Fibroblast of the aortic adventitia (primary cell): ENCODE results near the gene GTF3C5. TPM values are rescaled to one million over a fixed set of nuclear protein-coding genes. Genes with fewer than 3 reads are reported as not detected.
"Not testable (repeated sequence)": the region's sequence is repeated elsewhere in the genome, so short reads cannot be mapped to it uniquely, and the experiment has no call there.

Source experiments
- DNase-seq: peaks from one replicate; pipeline ENCODE4 v3.0.0-alpha.2; 2010; ENCODE audit warnings: low read depth
- H3K4me3 ChIP-seq: 2 replicates; pipeline ENCODE4 v1.5.1; 2011; ENCODE audit warnings: low read depth, mild to moderate bottlenecking, control low read depth, low read length, moderate library complexity
- CTCF ChIP-seq: IDR thresholded peaks from 2 replicates; pipeline ENCODE4 v1.5.1; 2011; ENCODE audit warnings: mild to moderate bottlenecking, low read length, control low read depth, inconsistent platforms; ENCODE audit not compliant: insufficient read depth
- total RNA-seq: library from RNA; depleted of rRNA; stranded (reverse); fragments of >200 nt; gene quantifications from 2 replicates; pipeline ENCODE4 v1.2.3, GENCODE V29; 2012; ENCODE audit warnings: low replicate concordance

GTF3C5 gene
- total RNA-seq, 1 donor, result 33.9 TPM

GRCh38 chr9:133075925-133076630 lies 45.3 kb downstream of the GTF3C5 start:
- H3K4me3 ChIP-seq, result no peak overlapping the region

GRCh38 chr9:133076691-133077090 lies 45.9 kb downstream of the GTF3C5 start:
- no peak for DNase-seq
- TF ChIP-seq CTCF, result no peak

More at GRCh38 chr9:133075925-133076630, 45.3 kb downstream of the GTF3C5 start:
- peak; percentile 80 for DNase-seq
- no peak for TF ChIP-seq CTCF

DNA sequence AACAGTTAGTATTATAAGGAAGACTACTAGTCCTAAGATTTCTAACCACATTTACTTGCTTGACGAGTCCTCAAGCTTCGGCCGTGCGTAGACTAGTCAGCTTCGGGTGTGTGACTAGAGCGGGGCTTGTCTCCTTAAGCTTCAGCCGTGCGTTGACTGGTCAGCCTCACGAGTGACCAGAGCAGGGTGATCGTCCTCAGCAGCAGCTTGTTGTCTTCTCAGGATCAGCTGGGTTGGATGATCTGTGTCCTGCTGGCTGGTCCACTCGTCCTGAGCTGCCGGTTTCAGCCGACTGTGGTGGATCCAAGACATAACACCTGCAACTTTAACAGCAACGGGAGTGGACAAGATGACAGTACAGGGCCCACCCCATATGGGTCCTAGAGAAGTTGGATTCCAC lies 47.7 kb downstream of the GTF3C5 start:
- TF ChIP-seq CTCF, result no peak

More at GRCh38 chr9:133076691-133077090, 45.9 kb downstream of the GTF3C5 start:
- no peak overlapping the region for H3K4me3 ChIP-seq

GRCh38 chr9:133080161-133080560 lies 49.4 kb downstream of the GTF3C5 start:
- no peak for TF ChIP-seq CTCF
- DNase-seq, result no peak
- no peak overlapping the region for H3K4me3 ChIP-seq

More for the DNA sequence above, 47.7 kb downstream of the GTF3C5 start:
- DNase-seq, result no peak
- H3K4me3 ChIP-seq, result no peak overlapping the region

GRCh38 chr9:133080786-133081779 lies 50.3 kb downstream of the GTF3C5 start:
- not testable (repeated sequence) for H3K4me3 ChIP-seq, DNase-seq

DNA sequence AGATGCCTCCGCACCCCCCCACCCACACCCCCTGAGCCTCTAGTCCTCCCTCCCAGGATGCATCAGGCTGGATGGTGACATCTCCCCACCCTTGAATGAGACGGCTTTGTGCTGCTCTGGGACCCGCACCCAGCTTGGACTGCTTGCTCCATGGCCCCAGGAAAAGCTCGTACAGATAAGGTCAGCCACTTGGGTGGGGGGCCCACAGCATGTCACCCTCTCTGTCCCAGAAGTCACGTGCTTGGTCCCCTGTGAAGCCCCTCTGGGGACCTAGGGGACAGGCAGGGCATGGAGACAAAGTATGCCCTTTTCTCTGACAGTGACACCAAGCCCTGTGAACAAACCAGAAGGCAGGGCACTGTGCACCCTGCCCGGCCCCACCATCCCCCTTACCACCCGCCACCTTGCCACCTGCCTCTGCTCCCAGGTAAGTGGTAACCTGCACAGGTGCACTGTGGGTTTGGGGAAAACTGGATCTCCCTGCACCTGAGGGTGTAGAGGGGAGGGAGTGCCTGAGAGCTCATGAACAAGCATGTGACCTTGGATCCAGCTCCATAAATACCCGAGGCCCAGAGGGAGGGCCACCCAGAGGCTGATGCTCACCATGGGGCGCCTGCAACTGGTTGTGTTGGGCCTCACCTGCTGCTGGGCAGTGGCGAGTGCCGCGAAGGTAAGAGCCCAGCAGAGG lies 51.3 kb downstream of the GTF3C5 start:
- not testable (repeated sequence) for H3K4me3 ChIP-seq, DNase-seq

DNA sequence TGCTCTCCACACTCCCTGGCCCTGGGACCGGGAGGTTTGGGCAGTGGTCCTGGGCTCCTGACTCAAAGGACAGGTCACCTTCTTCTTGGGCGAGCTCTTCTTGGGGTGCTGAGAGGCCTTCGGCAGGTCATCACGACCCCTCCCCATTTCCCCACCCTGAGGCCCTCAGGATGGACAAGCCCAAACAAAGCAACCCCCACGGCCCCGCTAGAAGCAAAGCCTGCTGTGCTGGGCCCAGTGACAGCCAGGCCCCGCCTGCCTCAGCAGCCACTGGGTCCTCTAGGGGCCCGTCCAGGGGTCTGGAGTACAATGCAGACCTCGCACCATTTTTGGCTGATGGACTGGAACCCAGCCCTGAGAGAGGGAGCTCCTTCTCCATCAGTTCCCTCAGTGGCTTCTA lies 52.9 kb downstream of the GTF3C5 start:
- not testable (repeated sequence) for H3K4me3 ChIP-seq, DNase-seq

DNA sequence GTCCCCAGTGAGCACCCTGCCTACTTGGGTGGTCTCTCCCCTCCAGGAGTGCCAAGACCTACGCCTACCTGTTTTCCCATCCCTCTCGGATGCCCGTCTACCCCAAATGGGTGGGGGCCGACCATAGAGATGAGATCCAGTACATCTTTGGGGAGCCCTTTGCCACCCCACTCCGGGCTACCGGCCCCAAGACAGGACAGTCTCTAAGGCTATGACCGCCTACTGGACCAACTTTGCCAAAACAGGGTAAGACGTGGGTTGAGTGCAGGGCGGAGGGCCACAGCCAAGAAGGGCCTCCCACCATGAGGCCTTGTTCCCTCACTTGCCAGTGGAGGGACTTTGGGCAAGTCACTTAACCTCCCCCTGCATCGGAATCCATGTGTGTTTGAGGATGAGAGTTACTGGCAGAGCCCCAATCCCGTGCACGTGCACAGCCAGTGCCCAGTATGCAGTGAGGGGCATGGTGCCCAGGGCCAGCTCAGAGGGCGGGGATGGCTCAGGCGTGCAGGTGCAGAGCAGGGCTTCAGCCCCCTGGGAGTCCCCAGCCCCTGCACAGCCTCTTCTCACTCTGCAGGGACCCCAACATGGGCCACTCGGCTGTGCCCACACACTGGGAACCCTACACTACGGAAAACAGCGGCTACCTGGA lies 55.5 kb downstream of the GTF3C5 start:
- not testable (repeated sequence) for H3K4me3 ChIP-seq, DNase-seq
